OCI-LY3 (cell line): Measurements from ENCODE around the gene ENC1.

Source experiments
- EZH2phosphoT487 ChIP-seq: fragments of 200-600 bp; shearing (Covaris generic); IDR thresholded peaks from 2 replicates; pipeline ENCODE4 v1.6.1; 2018; ENCODE audit warnings: antibody characterized with exemption, mixed run types, low read depth
- TF ChIP-seq, protein P1 (sequence below): fragments of 200-600, 300-600 bp; sonication (generic); IDR thresholded peaks from 2 replicates; pipeline ENCODE4 v1.5.1; 2014; ENCODE audit warnings: antibody characterized with exemption, low read length, low read depth

DNA sequence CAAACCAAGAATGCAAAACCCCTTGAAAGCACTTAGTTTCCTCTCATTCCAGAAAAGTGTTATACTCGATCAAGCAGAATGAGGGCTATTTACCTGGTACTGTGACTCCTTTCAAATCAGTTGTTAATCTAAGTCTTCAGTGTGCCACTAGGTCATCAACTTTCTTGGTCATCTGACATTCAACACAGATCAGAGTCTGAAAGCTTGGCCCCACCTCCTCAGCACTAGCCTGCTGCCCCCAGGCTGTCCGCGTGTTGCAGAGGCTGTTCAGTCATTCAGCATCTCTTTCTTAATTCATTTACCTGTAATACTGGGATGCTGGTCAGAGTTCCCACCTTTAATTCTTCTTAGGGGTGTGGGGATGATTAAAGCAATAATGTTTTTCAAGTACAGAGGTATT lies 28.5 kb downstream of the ENC1 start:
- TF ChIP-seq, protein P1, sequence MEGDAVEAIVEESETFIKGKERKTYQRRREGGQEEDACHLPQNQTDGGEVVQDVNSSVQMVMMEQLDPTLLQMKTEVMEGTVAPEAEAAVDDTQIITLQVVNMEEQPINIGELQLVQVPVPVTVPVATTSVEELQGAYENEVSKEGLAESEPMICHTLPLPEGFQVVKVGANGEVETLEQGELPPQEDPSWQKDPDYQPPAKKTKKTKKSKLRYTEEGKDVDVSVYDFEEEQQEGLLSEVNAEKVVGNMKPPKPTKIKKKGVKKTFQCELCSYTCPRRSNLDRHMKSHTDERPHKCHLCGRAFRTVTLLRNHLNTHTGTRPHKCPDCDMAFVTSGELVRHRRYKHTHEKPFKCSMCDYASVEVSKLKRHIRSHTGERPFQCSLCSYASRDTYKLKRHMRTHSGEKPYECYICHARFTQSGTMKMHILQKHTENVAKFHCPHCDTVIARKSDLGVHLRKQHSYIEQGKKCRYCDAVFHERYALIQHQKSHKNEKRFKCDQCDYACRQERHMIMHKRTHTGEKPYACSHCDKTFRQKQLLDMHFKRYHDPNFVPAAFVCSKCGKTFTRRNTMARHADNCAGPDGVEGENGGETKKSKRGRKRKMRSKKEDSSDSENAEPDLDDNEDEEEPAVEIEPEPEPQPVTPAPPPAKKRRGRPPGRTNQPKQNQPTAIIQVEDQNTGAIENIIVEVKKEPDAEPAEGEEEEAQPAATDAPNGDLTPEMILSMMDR = no peak
- TF ChIP-seq EZH2phosphoT487 = no peak
